ENCODE results near the gene GOLM1.
"Not testable (repeated sequence)": the region's sequence is repeated elsewhere in the genome, so short reads cannot be mapped to it uniquely, and the experiment has no call there.

The GOLM1 gene

GRCh38 chr9:86098824-86099700 lies at the start of gene GOLM1:
GOLM1 (minus strand) TSS chr9:86099558; CDS start chr9:86079320, 20,238 bp downstream.
- DNase-seq (ENCODE audit: low read depth), result peak; percentile 26

- DNase-seq (ENCODE audit: low read depth), result not testable (repeated sequence)
Measured at GRCh38 chr9:86146671-86147070, 47.3 kb upstream of the GOLM1 start.

- DNase-seq (ENCODE audit: low read depth), result not testable (repeated sequence)
Measured at GRCh38 chr9:86145960-86146359, 46.6 kb upstream of the GOLM1 start.

- DNase-seq (ENCODE audit: low read depth), result no peak
Measured at GRCh38 chr9:86142973-86143372, 43.6 kb upstream of the GOLM1 start.

GRCh38 chr9:86141843-86142242 lies 42.5 kb upstream of the GOLM1 start:
- no peak for DNase-seq (ENCODE audit: low read depth)

- DNase-seq (ENCODE audit: low read depth), result no peak
Measured at GRCh38 chr9:86135371-86135770, 36.0 kb upstream of the GOLM1 start.

- DNase-seq (ENCODE audit: low read depth), result no peak
Measured at GRCh38 chr9:86134361-86134760, 35.0 kb upstream of the GOLM1 start.

- DNase-seq (ENCODE audit: low read depth), result no peak
Measured at GRCh38 chr9:86128235-86128822, 29.0 kb upstream of the GOLM1 start.

- peak; percentile 72 for DNase-seq (ENCODE audit: low read depth)
Measured at GRCh38 chr9:86126998-86127972, 27.9 kb upstream of the GOLM1 start.

GRCh38 chr9:86122311-86122710 lies 23.0 kb upstream of the GOLM1 start:
- DNase-seq (ENCODE audit: low read depth), result no peak

GRCh38 chr9:86119457-86119856 lies 20.1 kb upstream of the GOLM1 start:
- no peak for DNase-seq (ENCODE audit: low read depth)

- no peak for DNase-seq (ENCODE audit: low read depth)
Measured at GRCh38 chr9:86116425-86116824, 17.1 kb upstream of the GOLM1 start.

- no peak for DNase-seq (ENCODE audit: low read depth)
Measured at GRCh38 chr9:86115886-86116285, 16.5 kb upstream of the GOLM1 start.

- no peak for DNase-seq (ENCODE audit: low read depth)
Measured at GRCh38 chr9:86112057-86112456, 12.7 kb upstream of the GOLM1 start.

- no peak for DNase-seq (ENCODE audit: low read depth)
Measured at GRCh38 chr9:86102626-86103025, 3.3 kb upstream of the GOLM1 start.

- DNase-seq (ENCODE audit: low read depth), result peak; percentile 37
Measured at GRCh38 chr9:86099701-86100364, 475 bp upstream of the GOLM1 start.

- no peak for DNase-seq (ENCODE audit: low read depth)
Measured at GRCh38 chr9:86097510-86098224, 1.7 kb downstream of the GOLM1 start.

GRCh38 chr9:86096386-86096785 lies 3.0 kb downstream of the GOLM1 start:
- DNase-seq (ENCODE audit: low read depth), result no peak

- DNase-seq (ENCODE audit: low read depth), result no peak
Measured at GRCh38 chr9:86093788-86094555, 5.4 kb downstream of the GOLM1 start.

GRCh38 chr9:86091477-86091876 lies 7.9 kb downstream of the GOLM1 start:
- DNase-seq (ENCODE audit: low read depth), result no peak
